ENCODE data around the gene ZNG1C.
"Not testable (repeated sequence)": the region's sequence is repeated elsewhere in the genome, so short reads cannot be mapped to it uniquely, and the experiment has no call there.

DNA sequence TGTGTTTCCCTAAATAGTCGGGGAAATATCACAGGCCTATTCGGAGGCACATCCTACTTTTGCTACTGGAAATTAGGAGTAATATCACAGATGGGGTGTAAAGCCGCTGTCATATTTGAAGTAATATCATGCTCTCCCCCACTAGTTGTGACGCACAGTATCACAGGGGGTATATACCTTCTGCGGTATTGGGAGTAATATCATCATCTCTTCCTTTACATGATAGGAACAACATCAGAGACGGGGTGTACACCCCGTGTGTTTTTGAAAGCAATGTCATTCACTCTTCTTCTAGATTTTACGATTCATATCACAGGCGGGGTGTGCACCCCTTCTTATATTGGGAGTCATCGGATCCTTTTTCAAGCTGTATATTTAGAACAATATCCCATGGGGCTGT, 76.4 kb downstream of the ZNG1C start:
- TF ChIP-seq EZH2 (IDR thresholded peaks at IDR 0.05); POLR2AphosphoS5 (IDR thresholded peaks at IDR 0.05; ENCODE audit: borderline replicate concordance, low read depth, low read length); FOXP2 (optimal IDR thresholded peaks at IDR 0.05; ENCODE audit: control extremely low read depth, extremely low read length, insufficient read depth): not testable (repeated sequence)

Measured in SK-N-MC (cell line).